ENCODE results near the gene SPEF2.

Gene SPEF2

GRCh38 chr5:35761541-35761940 lies 143.9 kb downstream of the SPEF2 start:
- no CpG with 5 or more reads among the region's 4 CpGs for WGBS (ENCODE audit: extremely low coverage, insufficient coverage, insufficient read length)
- DNase-seq: no peak
- H3K79me2 ChIP-seq (ENCODE audit: control insufficient read depth, insufficient read depth, low read length, poor library complexity): no peaks in the 10 kb centered on the region
- no peaks in the 10 kb centered on the region for H3K9me3 ChIP-seq (ENCODE audit: insufficient read depth, low read depth, low read length)
- no peak overlapping the region for H3K23ac ChIP-seq (ENCODE audit: low read length)
- no peak overlapping the region for H2BK120ac ChIP-seq (ENCODE audit: insufficient read depth, low read length, poor library complexity)
- H3K79me1 ChIP-seq (ENCODE audit: low read length): no peaks in the 10 kb centered on the region
- no peak overlapping the region for H3K14ac ChIP-seq (ENCODE audit: low read length)
- no peak overlapping the region for H2AK5ac ChIP-seq (ENCODE audit: low read length)
- H2AFZ ChIP-seq (ENCODE audit: insufficient read depth, low read length, poor library complexity): no peak overlapping the region
- H3K27me3 ChIP-seq (ENCODE audit: insufficient read depth, low read length): no peaks in the 10 kb centered on the region
- no peak overlapping the region for H3K27ac ChIP-seq (ENCODE audit: low read depth, low read length)
- no peaks in the 10 kb centered on the region for H3K36me3 ChIP-seq (ENCODE audit: control insufficient read depth in 1 of 2, insufficient read depth in 2 of 2, low read length in 2 of 2)
- H3K4me1 ChIP-seq (ENCODE audit: control insufficient read depth in 1 of 2, insufficient read depth in 2 of 2, low read length in 2 of 2): no peaks in the 10 kb centered on the region
- no peak overlapping the region for H3K18ac ChIP-seq (ENCODE audit: low read length)
- no peak overlapping the region for H3K9ac ChIP-seq (ENCODE audit: low read length)
- H3K4ac ChIP-seq (ENCODE audit: low read depth, low read length): no peak overlapping the region
- no peak overlapping the region for H2BK12ac ChIP-seq (ENCODE audit: low read length)
- no peak overlapping the region for H4K8ac ChIP-seq (ENCODE audit: low read depth, low read length)
- no peak overlapping the region for H4K91ac ChIP-seq (ENCODE audit: low read depth, low read length)
- H4K12ac ChIP-seq (ENCODE audit: low read depth, low read length): no peak overlapping the region
- H3K4me3 ChIP-seq (ENCODE audit: low read depth, low read length): no peak overlapping the region
- no peak overlapping the region for H2BK5ac ChIP-seq (ENCODE audit: low read depth, low read length, poor library complexity)
- H3K4me2 ChIP-seq (ENCODE audit: low read length): no peak overlapping the region

- Histone ChIP-seq H3K9ac (ENCODE audit: low read length) (no peak overlapping the region), H2BK5ac (ENCODE audit: low read depth, low read length, poor library complexity) (no peak overlapping the region), H3K4me3 (ENCODE audit: low read depth, low read length) (no peak overlapping the region), H3K23ac (ENCODE audit: low read length) (no peak overlapping the region), H3K27me3 (ENCODE audit: insufficient read depth, low read length) (no peaks in the 10 kb centered on the region), H3K4me1 (ENCODE audit: control insufficient read depth in 1 of 2, insufficient read depth in 2 of 2, low read length in 2 of 2) (no peaks in the 10 kb centered on the region), H3K27ac (ENCODE audit: low read depth, low read length) (no peak overlapping the region), H2BK120ac (ENCODE audit: insufficient read depth, low read length, poor library complexity) (no peak overlapping the region), H2BK12ac (ENCODE audit: low read length) (no peak overlapping the region), H2AK5ac (ENCODE audit: low read length) (no peak overlapping the region), H3K79me1 (ENCODE audit: low read length) (no peaks in the 10 kb centered on the region), H4K8ac (ENCODE audit: low read depth, low read length) (no peak overlapping the region), H4K91ac (ENCODE audit: low read depth, low read length) (no peak overlapping the region), H3K14ac (ENCODE audit: low read length) (no peak overlapping the region), H3K18ac (ENCODE audit: low read length) (no peak overlapping the region), H3K79me2 (ENCODE audit: control insufficient read depth, insufficient read depth, low read length, poor library complexity) (no peaks in the 10 kb centered on the region), H2AFZ (ENCODE audit: insufficient read depth, low read length, poor library complexity) (no peak overlapping the region), H3K4me2 (ENCODE audit: low read length) (no peak overlapping the region), H4K12ac (ENCODE audit: low read depth, low read length) (no peak overlapping the region), H3K4ac (ENCODE audit: low read depth, low read length) (no peak overlapping the region), H3K9me3 (ENCODE audit: insufficient read depth, low read depth, low read length) (no peaks in the 10 kb centered on the region), H3K36me3 (ENCODE audit: control insufficient read depth in 1 of 2, insufficient read depth in 2 of 2, low read length in 2 of 2) (no peaks in the 10 kb centered on the region)
- no CpG with 5 or more reads among the region's 3 CpGs for WGBS (ENCODE audit: extremely low coverage, insufficient coverage, insufficient read length)
- DNase-seq: no peak
Measured at GRCh38 chr5:35762368-35762767, 144.7 kb downstream of the SPEF2 start.

- Histone ChIP-seq H2AK5ac (ENCODE audit: low read length) (no peak overlapping the region), H3K27me3 (ENCODE audit: insufficient read depth, low read length) (no peaks in the 10 kb centered on the region), H3K4ac (ENCODE audit: low read depth, low read length) (no peak overlapping the region), H3K14ac (ENCODE audit: low read length) (no peak overlapping the region), H3K79me1 (ENCODE audit: low read length) (no peaks in the 10 kb centered on the region), H4K12ac (ENCODE audit: low read depth, low read length) (no peak overlapping the region), H3K23ac (ENCODE audit: low read length) (no peak overlapping the region), H3K4me3 (ENCODE audit: low read depth, low read length) (no peak overlapping the region), H2AFZ (ENCODE audit: insufficient read depth, low read length, poor library complexity) (no peak overlapping the region), H3K4me1 (ENCODE audit: control insufficient read depth in 1 of 2, insufficient read depth in 2 of 2, low read length in 2 of 2) (no peaks in the 10 kb centered on the region), H3K9me3 (ENCODE audit: insufficient read depth, low read depth, low read length) (no peaks in the 10 kb centered on the region), H3K79me2 (ENCODE audit: control insufficient read depth, insufficient read depth, low read length, poor library complexity) (no peaks in the 10 kb centered on the region), H2BK12ac (ENCODE audit: low read length) (no peak overlapping the region), H3K18ac (ENCODE audit: low read length) (no peak overlapping the region), H2BK5ac (ENCODE audit: low read depth, low read length, poor library complexity) (no peak overlapping the region), H3K36me3 (ENCODE audit: control insufficient read depth in 1 of 2, insufficient read depth in 2 of 2, low read length in 2 of 2) (no peaks in the 10 kb centered on the region), H3K27ac (ENCODE audit: low read depth, low read length) (no peak overlapping the region), H4K8ac (ENCODE audit: low read depth, low read length) (no peak overlapping the region), H2BK120ac (ENCODE audit: insufficient read depth, low read length, poor library complexity) (no peak overlapping the region), H3K9ac (ENCODE audit: low read length) (no peak overlapping the region), H4K91ac (ENCODE audit: low read depth, low read length) (no peak overlapping the region), H3K4me2 (ENCODE audit: low read length) (no peak overlapping the region)
- no peak for DNase-seq
- no CpG with 5 or more reads among the region's 1 CpG for WGBS (ENCODE audit: extremely low coverage, insufficient coverage, insufficient read length)
Measured at GRCh38 chr5:35765921-35766320, 148.3 kb downstream of the SPEF2 start.

- Histone ChIP-seq H2AK5ac (ENCODE audit: low read length) (no peak overlapping the region), H3K79me1 (ENCODE audit: low read length) (no peaks in the 10 kb centered on the region), H3K23ac (ENCODE audit: low read length) (no peak overlapping the region), H3K79me2 (ENCODE audit: control insufficient read depth, insufficient read depth, low read length, poor library complexity) (no peaks in the 10 kb centered on the region), H4K8ac (ENCODE audit: low read depth, low read length) (no peak overlapping the region), H3K9me3 (ENCODE audit: insufficient read depth, low read depth, low read length) (no peaks in the 10 kb centered on the region), H3K4me2 (ENCODE audit: low read length) (no peak overlapping the region), H3K27ac (ENCODE audit: low read depth, low read length) (no peak overlapping the region), H3K9ac (ENCODE audit: low read length) (no peak overlapping the region), H3K36me3 (ENCODE audit: control insufficient read depth in 1 of 2, insufficient read depth in 2 of 2, low read length in 2 of 2) (no peaks in the 10 kb centered on the region), H3K4ac (ENCODE audit: low read depth, low read length) (no peak overlapping the region), H2AFZ (ENCODE audit: insufficient read depth, low read length, poor library complexity) (no peak overlapping the region), H3K4me3 (ENCODE audit: low read depth, low read length) (no peak overlapping the region), H2BK5ac (ENCODE audit: low read depth, low read length, poor library complexity) (no peak overlapping the region), H4K91ac (ENCODE audit: low read depth, low read length) (no peak overlapping the region), H4K12ac (ENCODE audit: low read depth, low read length) (no peak overlapping the region), H2BK120ac (ENCODE audit: insufficient read depth, low read length, poor library complexity) (no peak overlapping the region), H3K14ac (ENCODE audit: low read length) (no peak overlapping the region), H2BK12ac (ENCODE audit: low read length) (no peak overlapping the region), H3K4me1 (ENCODE audit: control insufficient read depth in 1 of 2, insufficient read depth in 2 of 2, low read length in 2 of 2) (no peaks in the 10 kb centered on the region), H3K18ac (ENCODE audit: low read length) (no peak overlapping the region), H3K27me3 (ENCODE audit: insufficient read depth, low read length) (no peaks in the 10 kb centered on the region)
- DNase-seq: peak; percentile 32 to 87
- WGBS (ENCODE audit: extremely low coverage, insufficient coverage, insufficient read length): no CpG with 5 or more reads among the region's 6 CpGs
Measured at GRCh38 chr5:35771300-35771699, 153.6 kb downstream of the SPEF2 start.

All from trophoblast cell (in vitro differentiated cells and primary cell).